SJSA1 (cell line): ENCODE measurements around the gene CXCR6. TPM values are rescaled to one million over a fixed set of nuclear protein-coding genes. Genes with fewer than 3 reads are reported as not detected.

ENCODE experiments used
- DNase-seq, 2 experiments: peaks; one replicate each; pipeline ENCODE4 v3.0.0-alpha.2; 2015 to 2020; ENCODE audit warnings: low spot score in 2 of 2, low read depth in 1 of 2
- H3K27ac ChIP-seq: fragments of 250-450 bp; sonication (Bioruptor Pico); 2 replicates; pipeline ENCODE4 v1.5.1; 2020; ENCODE audit warnings: mild to moderate bottlenecking, moderate library complexity
- H3K27me3 ChIP-seq: fragments of 250-450 bp; sonication (Bioruptor Pico); replicated peaks from 2 replicates; pipeline ENCODE4 v1.5.1; 2020; ENCODE audit warnings: mild to moderate bottlenecking, moderate library complexity
- H3K36me3 ChIP-seq: fragments of 250-450 bp; sonication (Bioruptor Pico); 2 replicates; pipeline ENCODE4 v1.5.1; 2020; ENCODE audit warnings: mild to moderate bottlenecking
- H3K4me1 ChIP-seq: fragments of 250-450 bp; sonication (Bioruptor Pico); replicated peaks from 2 replicates; pipeline ENCODE4 v1.6.1; 2021; ENCODE audit warnings: mild to moderate bottlenecking
- H3K4me3 ChIP-seq: fragments of 250-450 bp; sonication (Bioruptor Pico); 2 replicates; pipeline ENCODE4 v1.5.1; 2020; ENCODE audit warnings: mild to moderate bottlenecking
- H3K9me3 ChIP-seq: fragments of 250-450 bp; sonication (Bioruptor Pico); replicated peaks from 2 replicates; pipeline ENCODE4 v1.5.1; 2020; ENCODE audit warnings: mild to moderate bottlenecking
- total RNA-seq: library from RNA; depleted of rRNA; stranded (reverse); fragments of >200 nt; shearing (Covaris generic); gene quantifications from 2 replicates; pipeline ENCODE4 v1.2.3, GENCODE V29; 2014; rRNA removed

Gene CXCR6
- total RNA-seq, 1 experiment from 2014 or later: not detected

GRCh38 chr3:45997942-45998341, 54.7 kb downstream of the CXCR6 start:
- H3K4me1 ChIP-seq: peaks cover 22% of the 10 kb centered on the region
- H3K4me3 ChIP-seq: no peak overlapping the region
- H3K9me3 ChIP-seq: no peaks in the 10 kb centered on the region
- H3K27me3 ChIP-seq: no peaks in the 10 kb centered on the region
- no peak overlapping the region for H3K27ac ChIP-seq
- H3K36me3 ChIP-seq: peaks cover 6% of the 10 kb centered on the region; the same call in 1 of the 2 replicates
- DNase-seq: no peak

Other genes with a start within 250 kb of the CXCR6 start
- 0.03 TPM in 1 of 2 replicates, not detected in the other for gene SLC6A20, start 146.9 kb upstream of the CXCR6 start, total RNA-seq
- gene LZTFL1, start 101.3 kb upstream of the CXCR6 start, total RNA-seq: 8.2 and 19.0 TPM in 2 replicates
- not detected in 2 replicates for gene CCR9, start 56.9 kb upstream of the CXCR6 start, total RNA-seq
- gene FYCO1, start 52.4 kb downstream of the CXCR6 start, total RNA-seq: 5.4 and 7.6 TPM in 2 replicates
- not detected in 2 replicates for gene XCR1, start 84.0 kb downstream of the CXCR6 start, total RNA-seq